GM15510 (cell line): ENCODE data around the gene STUM.

ENCODE experiments used
- POLR2A ChIP-seq: IDR thresholded peaks from 3 replicates; pipeline ENCODE4 v1.6.1; 2011; ENCODE audit warnings: borderline replicate concordance; ENCODE audit not compliant: insufficient read length; ENCODE audit errors: extremely low read depth

STUM gene

DNA sequence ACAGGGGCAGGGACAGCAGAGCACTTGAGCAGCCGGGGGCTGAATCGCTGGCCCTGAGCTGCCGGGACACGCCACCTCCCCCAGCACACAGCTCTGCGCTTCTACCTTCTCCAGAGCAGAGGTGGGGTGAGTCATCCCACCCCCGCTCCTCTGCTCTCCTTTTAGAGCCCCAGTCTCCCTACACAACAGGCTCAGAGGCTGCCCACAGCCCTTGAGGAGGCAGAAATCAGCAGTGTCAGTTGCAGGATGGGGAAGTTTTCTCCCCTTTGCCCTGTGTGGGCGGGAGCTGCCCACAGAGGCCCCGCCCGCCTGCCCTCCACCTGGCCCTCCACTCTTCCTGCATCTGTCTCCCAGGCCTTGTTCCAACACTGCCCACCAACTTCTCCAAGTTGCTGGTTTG lies 94.6 kb downstream of the STUM start:
- no peak for TF ChIP-seq POLR2A

DNA sequence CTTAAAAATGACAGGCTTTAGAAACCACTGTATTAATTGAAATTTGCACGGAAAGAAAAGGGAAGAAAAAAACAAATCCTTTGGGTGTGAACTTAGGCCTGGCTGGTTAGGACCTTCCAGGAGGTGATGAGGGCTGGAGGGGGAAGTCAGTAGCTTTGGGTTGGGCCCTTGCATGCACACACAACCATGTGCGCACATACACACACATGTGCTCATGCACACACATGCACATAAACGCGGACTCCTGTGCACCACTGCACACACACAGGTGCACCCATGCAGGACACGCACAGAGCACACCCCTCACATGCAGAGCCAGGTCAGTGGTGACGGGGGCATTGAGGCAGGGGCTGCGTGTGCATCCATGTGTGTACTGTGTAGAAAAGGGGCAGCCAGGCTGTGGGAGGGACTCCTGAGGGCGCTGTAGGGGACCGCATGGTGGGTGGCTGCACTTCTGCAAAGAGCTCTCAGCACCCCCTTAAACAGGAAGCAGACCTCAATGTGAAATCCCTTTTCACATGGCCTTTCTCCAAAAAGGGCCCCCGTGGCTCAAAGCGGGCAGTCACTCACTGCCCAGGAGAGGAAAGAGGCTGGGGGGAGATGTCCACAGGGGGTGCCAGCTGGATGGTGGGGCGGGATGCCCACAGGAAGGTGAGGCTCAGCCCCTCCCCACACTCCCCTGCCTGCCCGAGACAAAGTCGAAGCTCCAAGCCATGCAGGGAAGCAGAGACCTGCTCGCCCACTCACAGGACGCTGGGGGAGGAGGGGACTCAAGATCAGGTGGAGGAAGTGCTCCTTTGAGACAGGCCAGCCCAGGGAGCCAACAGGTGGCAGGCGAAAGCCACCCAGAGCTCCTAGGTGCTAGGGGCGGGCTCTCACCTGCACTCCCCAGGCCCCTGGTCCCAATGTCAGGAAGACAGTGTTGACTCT lies 95.3 kb downstream of the STUM start:
- no peak for TF ChIP-seq POLR2A

DNA sequence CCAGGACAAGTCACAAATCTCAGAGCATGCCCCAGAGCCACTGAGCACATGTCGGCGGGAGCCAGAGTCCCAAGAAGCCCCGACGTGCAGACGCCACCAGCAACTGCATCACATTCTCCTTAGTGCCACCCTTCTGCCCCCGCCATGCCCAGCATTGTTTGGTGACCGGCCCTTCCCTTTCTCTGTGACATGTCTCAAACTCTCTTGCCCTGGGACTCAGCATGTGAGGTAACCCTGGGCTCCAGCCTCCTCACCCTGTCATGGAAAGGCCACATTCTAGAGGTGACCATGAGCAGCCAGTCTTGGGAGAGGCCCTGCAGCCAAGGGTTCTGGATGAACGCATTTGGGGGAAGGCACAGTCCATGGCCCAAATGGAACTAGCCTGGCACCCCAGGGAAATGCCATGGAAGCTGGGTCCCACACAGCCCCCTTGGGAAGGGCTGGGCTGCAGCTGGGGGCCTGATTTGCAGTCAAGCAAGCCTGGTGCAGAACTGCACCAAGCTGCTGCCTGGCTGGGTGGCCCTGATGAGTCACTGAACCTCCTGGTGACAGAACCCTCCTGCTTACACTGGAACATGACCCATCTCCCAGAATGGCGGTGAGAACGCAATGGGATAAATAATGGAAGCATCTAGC lies 96.1 kb downstream of the STUM start:
- no peak for TF ChIP-seq POLR2A

DNA sequence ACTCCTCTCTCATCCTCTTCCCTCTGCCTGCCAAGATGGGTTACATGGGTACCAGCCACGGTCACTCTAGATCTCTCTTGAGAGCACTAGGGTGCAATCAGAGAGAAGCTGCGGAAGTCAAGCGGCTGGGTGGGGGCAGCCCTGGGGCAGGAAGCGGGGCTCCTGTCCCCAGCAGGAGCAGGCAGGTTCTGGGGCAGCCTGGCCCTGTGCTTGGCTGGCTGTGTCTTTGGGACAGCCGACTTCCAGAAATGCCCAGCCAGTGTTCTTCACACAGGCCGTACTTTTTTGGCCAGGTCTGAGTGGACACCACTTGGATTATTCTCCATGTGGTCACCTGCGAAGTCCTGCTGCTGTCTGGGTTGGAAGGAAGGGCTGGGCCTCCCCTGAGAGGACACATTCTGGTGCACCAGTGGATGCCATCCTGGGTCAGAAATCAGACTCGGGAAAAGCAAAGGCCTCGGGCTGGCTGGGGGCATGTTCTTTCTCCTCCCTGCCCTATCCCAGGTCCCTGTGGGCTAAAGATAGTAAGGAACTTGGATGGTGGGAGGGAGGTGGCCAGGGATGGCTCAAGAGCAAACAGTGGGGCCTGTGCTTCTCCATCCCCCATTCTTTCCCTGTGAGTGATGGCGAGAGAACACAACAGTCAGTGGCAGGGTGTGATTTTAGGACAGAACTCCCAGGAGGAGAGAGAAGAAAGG lies 96.9 kb downstream of the STUM start:
- no peak for TF ChIP-seq POLR2A

DNA sequence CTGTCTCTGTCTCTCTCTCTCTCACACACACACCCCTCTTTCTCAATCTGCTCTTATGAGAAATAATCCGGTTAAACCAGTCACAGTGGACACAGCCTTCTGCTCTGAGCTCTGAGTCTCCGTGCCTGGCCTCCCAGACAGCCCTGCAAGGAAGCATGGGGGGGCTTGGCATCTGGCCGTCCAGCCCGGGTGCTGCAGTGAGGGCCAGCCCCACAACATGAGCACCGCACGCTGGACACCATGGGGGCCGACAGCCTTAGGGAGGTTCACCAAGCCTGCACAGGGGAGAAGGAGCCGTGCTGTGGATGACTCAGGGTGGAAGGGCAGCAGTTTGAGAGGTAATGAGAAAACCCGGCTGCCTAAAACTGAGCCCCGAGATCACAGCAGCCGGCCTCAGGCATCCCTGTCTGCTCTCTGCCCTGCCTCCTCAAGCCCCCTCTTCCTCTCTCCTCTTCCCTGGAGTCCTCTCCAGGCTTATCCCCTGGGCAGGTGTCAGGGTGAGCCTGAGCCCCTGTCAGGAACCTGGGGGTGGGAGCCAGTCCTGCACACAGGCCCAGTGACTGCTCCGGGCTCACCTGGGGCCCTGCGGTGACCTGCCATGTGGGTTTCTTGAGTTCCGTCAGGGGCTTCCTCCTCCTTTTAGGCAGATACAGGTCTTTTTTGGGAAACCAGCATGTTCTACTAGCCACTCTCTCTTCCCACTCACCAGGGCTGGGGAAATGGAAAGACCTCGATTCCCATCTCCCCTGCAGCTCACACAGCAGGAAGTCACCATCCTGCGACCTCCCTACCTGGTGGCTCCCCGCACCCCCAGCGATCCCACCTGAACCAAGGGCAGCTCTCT lies 97.7 kb downstream of the STUM start:
- no peak for TF ChIP-seq POLR2A

DNA sequence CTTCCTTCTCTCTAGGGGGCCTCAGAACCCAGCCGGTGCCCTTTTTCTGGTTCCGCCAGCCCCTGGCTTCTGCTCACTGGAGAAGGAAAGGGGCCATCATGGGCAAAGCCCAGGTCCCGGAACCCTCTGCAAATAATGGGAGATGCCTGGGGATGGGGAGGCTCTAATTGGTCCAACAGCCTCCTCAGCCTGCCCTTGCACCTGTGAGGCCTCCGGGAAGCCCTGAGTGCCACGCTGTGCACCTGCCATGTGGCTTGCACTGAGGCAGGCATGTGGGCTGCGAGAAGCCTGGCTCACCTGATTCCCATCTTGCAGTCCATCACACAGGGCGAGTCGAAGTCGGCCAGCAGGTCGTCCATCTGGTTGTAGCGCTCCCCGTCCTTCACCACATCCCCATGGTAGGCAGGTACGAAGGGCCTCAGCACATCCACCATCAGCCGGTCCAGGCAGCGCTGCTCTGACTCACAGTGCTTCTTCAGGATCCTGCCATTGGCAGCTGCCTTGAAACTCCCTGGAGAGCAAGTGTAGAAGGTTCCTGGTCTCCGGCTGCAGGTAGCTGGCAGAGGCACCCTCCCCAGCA lies 98.4 kb downstream of the STUM start:
- TF ChIP-seq POLR2A: no peak

DNA sequence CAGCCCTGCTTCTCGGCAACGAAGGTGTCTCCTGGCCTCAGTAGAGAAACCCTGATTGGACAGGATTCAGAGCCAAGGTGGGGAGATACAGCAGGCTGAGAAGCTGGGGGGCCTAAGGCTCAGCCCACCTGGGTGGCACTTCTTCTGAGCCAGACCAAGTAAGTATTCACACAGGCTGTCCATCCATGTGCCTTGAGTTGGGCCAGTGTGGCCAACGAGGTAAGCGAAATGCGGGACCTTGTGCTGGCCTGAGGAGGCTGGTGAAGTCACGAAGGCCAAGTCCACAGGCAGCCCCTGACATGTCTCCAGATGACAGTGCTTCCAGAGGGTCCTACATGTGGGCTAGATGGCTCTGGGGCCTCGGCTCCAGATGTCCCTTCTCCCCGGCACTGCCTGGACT lies 99.2 kb downstream of the STUM start:
- no peak for TF ChIP-seq POLR2A

DNA sequence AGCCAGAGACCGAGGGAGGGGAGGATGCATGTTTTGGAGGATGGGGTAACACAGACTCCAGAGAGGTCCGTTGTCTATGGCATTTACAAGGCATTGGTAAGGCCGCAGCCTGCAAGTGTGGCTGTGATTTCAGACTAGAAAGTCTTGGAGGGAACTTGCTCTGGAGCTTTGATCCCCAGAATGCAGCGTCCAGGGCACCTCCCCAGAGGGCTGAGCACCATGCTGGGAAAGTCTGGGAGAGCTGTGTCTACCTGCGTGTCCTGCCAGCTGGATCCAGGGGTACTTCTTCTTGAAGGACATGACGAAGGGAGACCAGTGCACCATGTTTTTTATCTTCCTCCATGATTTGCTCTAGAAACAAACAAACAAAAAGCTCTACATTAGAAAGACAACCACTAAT lies 99.9 kb downstream of the STUM start:
- no peak for TF ChIP-seq POLR2A

DNA sequence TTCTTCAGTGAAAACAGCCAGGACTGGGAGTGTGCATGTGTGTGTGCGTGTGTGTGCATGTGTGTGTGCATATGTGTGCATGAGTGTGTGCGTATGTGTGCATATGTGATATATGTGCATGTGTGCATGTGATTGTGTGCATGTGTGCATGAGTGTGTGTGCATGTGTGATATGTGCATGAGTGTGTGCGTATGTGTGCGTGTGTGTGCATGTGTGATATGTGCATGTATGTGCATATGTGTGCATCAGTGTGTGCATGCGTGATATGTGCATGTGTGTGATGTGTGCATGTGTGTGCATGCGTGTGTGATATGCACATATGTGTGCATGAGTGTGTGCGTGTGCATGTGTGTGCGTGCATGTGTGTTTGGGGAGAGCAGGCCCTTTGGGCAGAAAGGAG lies 100.7 kb downstream of the STUM start:
- TF ChIP-seq POLR2A: no peak

DNA sequence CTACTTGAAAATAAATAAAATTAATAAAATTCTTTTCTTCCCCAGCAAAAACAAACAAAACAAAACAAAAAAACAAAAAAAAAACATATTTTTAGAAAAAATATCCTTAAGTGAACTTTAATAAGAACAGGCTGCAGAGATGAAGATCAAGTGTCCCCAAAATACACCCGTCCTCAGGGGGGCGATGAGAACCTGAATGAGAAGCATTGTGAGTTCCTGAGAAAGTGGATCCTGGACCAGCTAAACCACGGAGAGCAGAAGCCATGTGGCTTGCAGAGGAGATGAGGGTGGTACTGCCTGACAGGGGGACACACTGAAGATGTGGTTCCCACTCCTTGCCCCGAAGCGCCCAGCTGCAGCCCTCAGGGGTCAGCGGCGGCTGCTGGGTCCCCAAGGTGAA lies 101.2 kb downstream of the STUM start:
- TF ChIP-seq POLR2A: no peak

DNA sequence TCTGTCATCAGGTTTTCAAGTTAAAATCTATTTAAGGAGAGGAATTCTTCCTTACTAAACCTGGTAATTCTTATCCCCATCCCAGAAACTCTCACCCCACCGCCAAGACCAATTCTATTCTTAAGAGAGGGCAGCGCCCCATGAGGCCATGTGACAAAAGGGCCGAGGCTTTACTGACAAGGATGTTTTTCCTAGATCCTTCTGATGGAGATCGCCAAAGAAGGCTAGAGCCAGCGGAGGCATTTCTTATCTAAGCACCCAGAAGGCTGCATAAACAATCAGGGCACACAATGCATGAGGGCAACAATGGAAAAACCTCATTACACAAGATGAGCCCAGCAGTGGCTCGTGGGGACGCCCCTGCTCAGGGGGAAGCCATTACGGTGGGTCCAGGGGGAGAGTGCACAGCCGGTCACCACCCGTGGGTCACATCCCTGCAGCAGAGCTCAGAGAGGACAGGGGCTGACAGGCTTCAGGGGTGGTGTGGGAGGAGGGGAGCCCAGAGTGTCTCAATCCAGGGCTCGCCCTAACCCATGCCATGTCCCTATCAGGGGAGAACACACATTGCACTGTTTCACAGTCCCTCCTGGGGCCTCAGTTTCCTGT lies 101.8 kb downstream of the STUM start:
- TF ChIP-seq POLR2A: no peak

DNA sequence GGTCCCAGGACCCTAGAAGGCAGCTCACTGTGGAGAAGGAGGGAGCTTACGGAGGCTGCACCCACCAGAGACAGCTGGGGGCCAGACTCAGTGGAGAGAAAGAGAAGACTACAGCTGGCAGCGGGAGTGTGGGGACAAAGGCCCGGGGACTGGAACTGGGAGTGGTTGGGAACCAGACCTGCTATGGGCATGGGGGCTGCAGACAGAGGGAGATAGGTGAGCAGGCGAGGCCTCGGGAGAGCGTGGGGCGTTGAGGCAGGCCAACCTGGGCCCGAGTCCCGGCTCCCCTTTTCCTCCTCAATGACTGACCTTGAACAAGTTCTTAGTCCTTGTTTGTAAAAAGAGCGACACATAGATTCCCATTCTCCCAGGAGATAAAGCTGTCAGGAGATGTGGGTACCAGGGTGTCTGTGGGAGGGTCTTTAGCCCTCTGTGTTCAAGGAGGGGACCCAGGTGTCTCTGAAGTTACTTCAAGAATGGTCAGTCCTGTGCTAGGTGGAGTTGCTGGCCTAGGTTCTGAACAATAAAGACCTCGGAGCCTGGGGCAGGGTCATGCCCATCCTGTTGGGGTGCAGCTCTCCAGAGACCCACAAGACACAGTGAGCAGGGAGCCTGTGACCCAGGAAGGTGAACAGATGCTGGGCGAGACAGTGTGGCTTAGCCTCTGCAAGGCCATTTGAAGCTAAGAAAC lies 102.6 kb downstream of the STUM start:
- no peak for TF ChIP-seq POLR2A

DNA sequence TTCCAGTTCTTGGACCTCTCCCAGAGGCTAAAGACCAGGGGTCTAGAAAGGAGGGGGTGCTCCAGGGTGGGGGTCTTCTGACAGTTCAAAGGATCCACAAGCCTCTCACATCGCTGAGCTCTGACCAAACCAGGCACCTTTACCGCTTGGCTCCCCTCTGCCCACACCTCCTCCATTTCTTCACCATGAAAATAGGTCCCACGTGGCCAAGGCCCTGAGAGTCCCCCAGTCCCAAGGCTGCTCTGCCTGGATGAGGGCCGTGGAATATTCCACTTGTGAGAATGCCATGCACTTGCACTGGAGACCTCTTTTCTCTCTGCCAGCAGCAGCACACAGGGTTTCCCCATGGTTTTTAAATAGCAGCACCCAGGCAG lies 103.2 kb downstream of the STUM start:
- TF ChIP-seq POLR2A: no peak
